Neural cell (in vitro differentiated cells): ENCODE data around the gene EHMT1.

Experiments used
- POLR2AphosphoS5 ChIP-seq: IDR thresholded peaks from 2 replicates; pipeline ENCODE4 v1.6.1; 2012
- TF ChIP-seq, protein P1 (sequence below): fragments of 450-650 bp; IDR thresholded peaks from 2 replicates; pipeline ENCODE4 v1.5.1; 2014; ENCODE audit warnings: antibody characterized with exemption, mild to moderate bottlenecking, moderate library complexity; ENCODE audit not compliant: poor library complexity, severe bottlenecking

DNA sequence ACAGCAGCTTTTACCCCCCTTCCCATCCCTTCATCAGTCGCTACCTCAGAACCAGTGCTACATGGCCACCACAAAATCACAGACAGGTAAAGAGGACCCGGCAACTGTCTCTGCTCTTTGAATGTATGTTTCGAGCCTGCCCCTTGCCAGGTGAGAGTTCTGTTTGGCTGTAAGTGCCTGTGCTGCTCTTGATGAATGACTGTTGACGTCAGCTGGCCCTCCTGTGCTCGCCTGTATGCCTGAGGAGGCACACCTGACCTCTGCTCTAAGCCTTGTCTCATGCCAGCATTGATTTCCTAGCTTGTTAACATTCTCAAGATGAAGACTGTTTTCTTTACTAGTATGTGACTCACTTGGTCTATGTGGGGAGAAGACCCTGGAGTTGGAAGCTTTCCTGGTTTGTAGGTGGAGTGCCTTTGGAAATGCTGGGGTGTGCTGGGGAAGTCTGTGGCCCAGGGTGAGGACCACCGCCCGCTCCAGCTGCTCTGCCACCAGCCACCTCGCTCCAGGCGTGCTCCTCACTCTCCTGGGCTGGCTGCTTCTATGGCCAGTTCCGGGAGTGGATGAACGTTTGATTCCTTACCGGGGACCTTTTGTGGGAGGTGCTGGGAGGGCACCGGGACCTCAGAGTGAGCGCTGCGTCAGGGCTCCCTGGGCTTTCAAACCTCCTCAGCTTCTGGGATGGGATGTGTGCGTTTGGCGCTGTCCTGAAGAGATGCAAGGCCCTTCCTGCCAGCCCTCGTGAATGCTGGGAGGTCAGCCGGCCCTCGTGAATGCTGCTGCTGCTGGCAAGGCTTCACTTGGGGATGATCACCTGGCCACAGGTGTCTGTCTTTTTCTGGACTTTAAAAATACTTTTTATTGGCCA is 109.9 kb downstream of the EHMT1 start:
- TF ChIP-seq, protein P1, sequence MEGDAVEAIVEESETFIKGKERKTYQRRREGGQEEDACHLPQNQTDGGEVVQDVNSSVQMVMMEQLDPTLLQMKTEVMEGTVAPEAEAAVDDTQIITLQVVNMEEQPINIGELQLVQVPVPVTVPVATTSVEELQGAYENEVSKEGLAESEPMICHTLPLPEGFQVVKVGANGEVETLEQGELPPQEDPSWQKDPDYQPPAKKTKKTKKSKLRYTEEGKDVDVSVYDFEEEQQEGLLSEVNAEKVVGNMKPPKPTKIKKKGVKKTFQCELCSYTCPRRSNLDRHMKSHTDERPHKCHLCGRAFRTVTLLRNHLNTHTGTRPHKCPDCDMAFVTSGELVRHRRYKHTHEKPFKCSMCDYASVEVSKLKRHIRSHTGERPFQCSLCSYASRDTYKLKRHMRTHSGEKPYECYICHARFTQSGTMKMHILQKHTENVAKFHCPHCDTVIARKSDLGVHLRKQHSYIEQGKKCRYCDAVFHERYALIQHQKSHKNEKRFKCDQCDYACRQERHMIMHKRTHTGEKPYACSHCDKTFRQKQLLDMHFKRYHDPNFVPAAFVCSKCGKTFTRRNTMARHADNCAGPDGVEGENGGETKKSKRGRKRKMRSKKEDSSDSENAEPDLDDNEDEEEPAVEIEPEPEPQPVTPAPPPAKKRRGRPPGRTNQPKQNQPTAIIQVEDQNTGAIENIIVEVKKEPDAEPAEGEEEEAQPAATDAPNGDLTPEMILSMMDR: no peak
- no peak for TF ChIP-seq POLR2AphosphoS5
